GM12873 (cell line): ENCODE measurements around the gene PHOSPHO1.

ENCODE experiments used
- TF ChIP-seq, protein P1 (sequence below): IDR thresholded peaks from 2 replicates; pipeline ENCODE4 v1.5.1; 2012; ENCODE audit warnings: low read depth, mild to moderate bottlenecking, moderate library complexity, low read length, control low read depth; ENCODE audit not compliant: insufficient read depth; ENCODE audit errors: missing control alignments

PHOSPHO1 gene

DNA sequence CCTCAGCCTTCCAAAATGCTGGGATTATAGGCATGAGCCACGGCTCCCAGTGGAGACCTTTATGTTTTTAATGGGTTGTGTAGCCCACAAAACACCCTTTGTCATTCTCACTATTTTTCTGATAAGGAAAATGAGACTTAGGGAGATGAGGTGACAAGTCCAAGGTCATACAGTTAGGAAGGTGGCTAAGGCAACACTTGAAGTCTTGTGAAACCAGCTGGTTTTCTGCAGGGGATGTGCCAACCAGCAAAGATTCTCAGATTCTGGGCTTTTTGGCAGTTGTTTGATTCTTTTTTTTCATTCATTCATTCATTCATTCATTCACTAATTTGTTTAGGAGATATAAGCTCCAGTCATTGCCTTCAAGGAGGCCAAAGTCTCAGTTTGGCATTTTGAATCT is 10.0 kb upstream of the PHOSPHO1 start:
- TF ChIP-seq, protein P1, sequence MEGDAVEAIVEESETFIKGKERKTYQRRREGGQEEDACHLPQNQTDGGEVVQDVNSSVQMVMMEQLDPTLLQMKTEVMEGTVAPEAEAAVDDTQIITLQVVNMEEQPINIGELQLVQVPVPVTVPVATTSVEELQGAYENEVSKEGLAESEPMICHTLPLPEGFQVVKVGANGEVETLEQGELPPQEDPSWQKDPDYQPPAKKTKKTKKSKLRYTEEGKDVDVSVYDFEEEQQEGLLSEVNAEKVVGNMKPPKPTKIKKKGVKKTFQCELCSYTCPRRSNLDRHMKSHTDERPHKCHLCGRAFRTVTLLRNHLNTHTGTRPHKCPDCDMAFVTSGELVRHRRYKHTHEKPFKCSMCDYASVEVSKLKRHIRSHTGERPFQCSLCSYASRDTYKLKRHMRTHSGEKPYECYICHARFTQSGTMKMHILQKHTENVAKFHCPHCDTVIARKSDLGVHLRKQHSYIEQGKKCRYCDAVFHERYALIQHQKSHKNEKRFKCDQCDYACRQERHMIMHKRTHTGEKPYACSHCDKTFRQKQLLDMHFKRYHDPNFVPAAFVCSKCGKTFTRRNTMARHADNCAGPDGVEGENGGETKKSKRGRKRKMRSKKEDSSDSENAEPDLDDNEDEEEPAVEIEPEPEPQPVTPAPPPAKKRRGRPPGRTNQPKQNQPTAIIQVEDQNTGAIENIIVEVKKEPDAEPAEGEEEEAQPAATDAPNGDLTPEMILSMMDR: no peak

DNA sequence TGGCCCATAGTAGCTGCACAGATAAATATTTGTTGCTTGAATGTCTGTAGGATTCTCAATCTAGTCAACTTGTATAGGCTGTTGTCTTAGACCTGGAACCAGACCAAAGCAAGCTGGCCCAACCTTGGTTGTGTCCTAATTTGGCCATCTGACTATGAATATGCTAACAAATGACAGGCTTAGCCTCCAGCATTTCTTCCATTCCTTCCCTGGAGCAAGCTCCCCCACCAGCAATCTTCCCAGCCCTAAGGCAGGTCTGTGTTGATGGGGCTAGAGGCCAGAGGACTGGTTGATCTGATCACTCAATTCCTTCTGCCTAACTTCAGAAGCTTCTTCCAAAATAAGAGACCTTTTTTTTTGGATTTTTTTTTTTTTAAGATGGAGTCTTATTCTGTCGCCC is 9.4 kb upstream of the PHOSPHO1 start:
- TF ChIP-seq, protein P1: no peak

DNA sequence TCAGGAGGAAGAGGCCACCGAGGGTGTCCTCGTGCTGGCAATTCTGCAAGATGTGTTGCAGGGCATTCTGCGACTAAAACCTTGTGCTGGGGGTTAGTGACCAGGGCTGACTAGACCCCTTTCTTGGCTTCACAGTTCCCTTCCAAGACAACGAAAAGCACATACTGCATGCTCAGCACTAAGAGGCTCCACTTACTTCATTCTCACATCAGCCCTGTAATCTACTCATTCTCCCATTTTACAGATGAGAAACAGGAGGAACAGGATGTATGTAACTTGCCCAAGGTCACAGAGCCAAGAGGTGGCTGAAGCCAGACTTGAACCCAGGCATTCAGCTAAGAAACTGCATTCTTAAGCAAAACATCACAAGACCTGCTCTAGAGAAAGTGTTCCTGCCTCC is 5.3 kb upstream of the PHOSPHO1 start:
- TF ChIP-seq, protein P1: no peak

DNA sequence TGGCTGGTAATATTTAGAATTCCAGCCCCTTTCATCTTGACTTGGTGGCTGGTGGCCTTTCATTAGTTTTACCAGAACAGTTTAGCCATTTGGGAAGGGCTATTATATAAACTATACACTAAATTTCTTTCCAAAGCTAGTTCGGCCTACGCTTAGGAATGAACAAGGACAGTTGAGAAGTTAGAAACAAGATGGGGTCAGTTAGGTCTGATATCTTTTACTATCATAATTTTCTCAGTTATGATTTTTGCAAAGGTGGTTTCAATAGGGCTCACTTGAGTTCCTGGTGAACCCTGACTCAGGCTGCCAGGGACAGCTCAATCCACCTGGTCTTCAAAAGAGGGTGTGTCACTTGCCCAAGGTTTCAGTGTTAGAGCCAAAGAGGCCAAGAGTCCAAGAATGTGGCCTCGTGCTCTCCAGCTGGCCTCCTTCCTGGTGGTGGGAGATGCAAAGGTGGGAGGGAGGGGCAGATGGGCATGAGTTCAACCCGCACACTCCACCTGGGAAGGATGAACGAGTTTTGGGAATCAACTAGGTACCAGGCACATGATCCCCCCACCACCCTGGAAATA is 4.0 kb upstream of the PHOSPHO1 start:
- TF ChIP-seq, protein P1: no peak

DNA sequence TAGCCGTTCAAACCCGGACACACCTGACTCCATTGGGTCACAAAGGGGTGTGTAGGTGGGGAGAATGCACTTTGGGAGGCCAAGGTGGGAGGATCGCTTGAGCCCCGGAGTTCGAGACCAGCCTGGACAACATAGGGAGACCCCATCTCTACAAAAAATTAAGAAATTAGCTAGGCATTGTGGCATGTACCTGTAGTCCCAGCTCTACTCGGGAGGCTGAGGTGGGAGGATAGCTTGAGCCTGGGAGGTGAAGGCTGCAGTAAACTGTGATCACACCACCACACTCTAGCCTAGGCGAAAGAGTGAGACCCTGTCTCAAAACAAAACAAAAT is 942 bp upstream of the PHOSPHO1 start:
- TF ChIP-seq, protein P1: no peak

DNA sequence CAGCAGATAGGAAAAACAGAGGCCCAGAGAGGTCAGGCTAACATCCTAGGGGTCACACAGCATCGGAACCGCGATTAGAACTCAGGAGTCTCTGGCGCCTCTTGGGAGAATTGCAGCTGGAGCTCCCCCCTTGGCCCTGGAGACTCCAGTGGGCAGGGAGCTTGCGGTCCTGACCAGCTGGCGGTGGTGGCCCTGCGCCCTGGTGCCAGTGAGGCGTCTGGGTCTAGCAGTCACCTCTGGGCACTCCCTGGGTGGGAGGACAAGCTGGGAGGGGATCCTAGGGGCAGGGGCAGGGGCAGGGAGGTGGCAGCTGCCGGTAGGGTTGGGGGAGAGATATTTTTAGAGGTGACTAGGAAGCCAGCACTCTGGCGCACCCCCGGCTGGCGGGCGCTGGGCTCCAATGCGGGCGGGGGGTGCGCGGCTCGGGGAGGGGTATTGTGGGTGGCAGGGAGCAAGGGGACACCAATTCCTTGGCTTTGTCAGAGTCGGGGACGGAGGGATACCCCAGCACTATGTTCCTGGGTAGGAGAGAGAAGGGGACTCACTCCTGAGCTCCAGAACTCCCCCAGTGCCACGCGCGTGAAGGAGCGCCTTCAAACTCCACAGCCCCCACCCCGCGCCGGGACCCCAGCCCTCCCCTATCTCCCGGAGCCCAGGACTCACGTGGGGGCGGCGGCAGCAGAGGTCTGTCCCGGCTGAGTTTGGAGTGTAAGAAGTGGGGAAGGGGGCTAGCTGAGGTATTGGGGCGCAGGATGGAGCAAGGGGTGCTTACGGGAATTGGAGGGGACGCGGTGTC is 584 bp downstream of the PHOSPHO1 start:
- TF ChIP-seq, protein P1: no peak

DNA sequence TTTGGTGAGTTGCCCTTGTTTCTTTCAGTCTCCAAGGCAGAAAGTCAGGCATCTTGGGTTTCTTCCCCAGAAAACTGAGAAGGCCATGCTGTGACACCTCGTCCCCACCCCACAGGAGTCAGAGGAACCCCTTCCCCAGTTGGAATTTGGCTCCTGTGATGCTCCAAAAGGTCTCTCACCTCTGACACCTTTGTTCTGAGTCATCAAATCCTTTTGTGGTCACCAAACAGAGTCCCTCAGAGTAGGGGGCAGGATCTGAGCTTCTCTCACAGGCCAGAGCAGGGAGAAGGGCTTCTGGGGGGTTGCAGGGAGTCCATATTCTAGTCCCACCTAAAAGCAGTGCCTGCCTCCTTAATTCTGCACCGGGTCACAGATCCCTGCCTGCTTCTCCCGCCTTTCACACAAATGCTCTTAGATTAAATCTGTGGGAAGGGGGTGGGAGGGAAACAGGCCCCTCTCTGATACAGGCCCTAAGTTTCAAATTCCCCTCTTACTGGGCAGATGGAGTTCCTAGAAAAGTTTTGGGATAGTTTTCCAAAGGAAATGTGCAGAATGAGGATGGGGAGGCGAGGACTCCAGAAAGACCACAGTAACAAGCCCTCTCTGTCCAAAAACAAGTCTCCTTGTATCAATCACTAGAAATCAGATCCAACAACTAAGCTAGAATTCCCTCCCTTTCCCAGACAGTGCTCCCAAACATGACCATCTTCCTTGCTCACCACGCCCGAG is 1.3 kb downstream of the PHOSPHO1 start:
- TF ChIP-seq, protein P1: peak; percentile 1
